OCI-LY3 (cell line): ENCODE data around the gene PALMD.

Source experiments
- H2AFZ ChIP-seq: fragments of 200-600, 300-600 bp; shearing (Covaris generic); 2 replicates; pipeline ENCODE4 v1.6.0; 2014; ENCODE audit warnings: antibody characterized with exemption, low read depth, low read length
- H3K27ac ChIP-seq: fragments of 200-600, 300-600 bp; sonication (generic); 2 replicates; pipeline ENCODE4 v1.5.1; 2014; ENCODE audit warnings: mild to moderate bottlenecking, low read length, moderate library complexity, mixed read lengths
- H3K27me3 ChIP-seq: fragments of 200-600, 300-600 bp; sonication (generic); 2 replicates; pipeline ENCODE4 v1.6.1; 2014; ENCODE audit warnings: low read depth, low read length, mixed read lengths
- H3K36me3 ChIP-seq: fragments of 200-600, 300-600 bp; sonication (generic); replicated peaks from 2 replicates; pipeline ENCODE3; 2014; ENCODE audit warnings: low read depth, low read length, mixed read lengths
- H3K4me1 ChIP-seq: fragments of 300-600, 200-600 bp; sonication (generic); 2 replicates; pipeline ENCODE4 v1.6.1; 2014; ENCODE audit warnings: low read length, mixed read lengths
- H3K4me2 ChIP-seq: fragments of 200-600, 300-600 bp; sonication (generic); 2 replicates; pipeline ENCODE4 v1.6.1; 2014; ENCODE audit warnings: low read length, mixed read lengths
- H3K4me3 ChIP-seq: fragments of 300-600, 200-600 bp; sonication (generic); 2 replicates; pipeline ENCODE4 v1.5.1; 2014; ENCODE audit warnings: antibody characterized with exemption, mild to moderate bottlenecking, low read length, moderate library complexity
- H3K79me2 ChIP-seq: fragments of 300-600, 200-600 bp; shearing (Covaris generic); 2 replicates; pipeline ENCODE4 v1.6.1; 2014; ENCODE audit warnings: mild to moderate bottlenecking, low read length, mixed read lengths
- H3K9ac ChIP-seq: fragments of 300-600, 200-600 bp; shearing (Covaris generic); 2 replicates; pipeline ENCODE4 v1.6.0; 2014; ENCODE audit warnings: mild to moderate bottlenecking, low read length, moderate library complexity
- H3K9me3 ChIP-seq: fragments of 200-600, 300-600 bp; shearing (Covaris generic); 2 replicates; pipeline ENCODE4 v1.6.1; 2014; ENCODE audit warnings: low read length, mixed read lengths; ENCODE audit not compliant: insufficient read depth
- H4K20me1 ChIP-seq: fragments of 200-600, 300-600 bp; sonication (generic); 2 replicates; pipeline ENCODE4 v1.6.1; 2016; ENCODE audit warnings: low read length, mixed read lengths; ENCODE audit not compliant: insufficient read depth
- EZH2phosphoT487 ChIP-seq: fragments of 200-600 bp; shearing (Covaris generic); IDR thresholded peaks from 2 replicates; pipeline ENCODE4 v1.6.1; 2018; ENCODE audit warnings: antibody characterized with exemption, mixed run types, low read depth
- TF ChIP-seq, protein P1 (sequence below): fragments of 200-600, 300-600 bp; sonication (generic); IDR thresholded peaks from 2 replicates; pipeline ENCODE4 v1.5.1; 2014; ENCODE audit warnings: antibody characterized with exemption, low read length, low read depth

The PALMD gene

DNA sequence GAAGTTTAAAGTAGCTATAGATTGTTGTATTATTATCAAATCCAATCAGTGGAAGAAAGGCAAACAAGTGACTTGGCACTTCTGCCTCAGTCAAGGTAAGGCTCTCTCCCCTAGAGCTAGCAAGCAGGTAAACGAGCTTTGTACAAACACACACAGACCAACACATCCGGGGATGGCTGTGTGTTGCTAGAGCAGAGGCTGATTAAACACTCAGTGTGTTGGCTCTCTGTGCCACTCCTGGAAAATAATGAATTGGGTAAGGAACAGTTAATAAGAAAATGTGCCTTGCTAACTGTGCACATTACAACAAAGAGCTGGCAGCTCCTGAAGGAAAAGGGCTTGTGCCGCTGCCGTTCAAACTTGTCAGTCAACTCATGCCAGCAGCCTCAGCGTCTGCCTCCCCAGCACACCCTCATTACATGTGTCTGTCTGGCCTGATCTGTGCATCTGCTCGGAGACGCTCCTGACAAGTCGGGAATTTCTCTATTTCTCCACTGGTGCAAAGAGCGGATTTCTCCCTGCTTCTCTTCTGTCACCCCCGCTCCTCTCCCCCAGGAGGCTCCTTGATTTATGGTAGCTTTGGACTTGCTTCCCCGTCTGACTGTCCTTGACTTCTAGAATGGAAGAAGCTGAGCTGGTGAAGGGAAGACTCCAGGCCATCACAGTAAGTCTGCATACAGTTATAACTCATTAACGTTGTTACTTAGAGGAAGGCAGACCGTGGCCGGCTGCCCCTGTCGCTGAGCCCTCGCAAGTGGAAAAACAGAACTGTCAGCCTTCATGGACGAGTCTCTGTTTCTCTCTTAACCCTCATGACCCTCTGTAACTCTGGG, at the start of gene PALMD:
Gene PALMD (plus strand): TSS at position 415 of the 833 bp plus-strand sequence. CDS start 205 bp downstream, at position 620.
- Histone ChIP-seq H3K4me2 (no peak within 1 kb of the TSS), H3K4me3 (no peak within 1 kb of the TSS), H4K20me1 (no peaks in the 10 kb centered on the region)

GRCh38 chr1:99598738-99599411, 47.0 kb upstream of the PALMD start:
- Histone ChIP-seq H3K27ac (no peak overlapping the region), H3K4me1 (no peaks in the 10 kb centered on the region), H2AFZ (no peak overlapping the region), H3K9me3 (no peaks in the 10 kb centered on the region), H3K79me2 (no peaks in the 10 kb centered on the region), H3K27me3 (no peaks in the 10 kb centered on the region), H3K36me3 (no peaks in the 10 kb centered on the region), H3K9ac (no peak overlapping the region), H3K4me3 (no peak overlapping the region), H3K4me2 (no peak overlapping the region), H4K20me1 (no peaks in the 10 kb centered on the region)
- no peak for TF ChIP-seq EZH2phosphoT487
- TF ChIP-seq, protein P1, sequence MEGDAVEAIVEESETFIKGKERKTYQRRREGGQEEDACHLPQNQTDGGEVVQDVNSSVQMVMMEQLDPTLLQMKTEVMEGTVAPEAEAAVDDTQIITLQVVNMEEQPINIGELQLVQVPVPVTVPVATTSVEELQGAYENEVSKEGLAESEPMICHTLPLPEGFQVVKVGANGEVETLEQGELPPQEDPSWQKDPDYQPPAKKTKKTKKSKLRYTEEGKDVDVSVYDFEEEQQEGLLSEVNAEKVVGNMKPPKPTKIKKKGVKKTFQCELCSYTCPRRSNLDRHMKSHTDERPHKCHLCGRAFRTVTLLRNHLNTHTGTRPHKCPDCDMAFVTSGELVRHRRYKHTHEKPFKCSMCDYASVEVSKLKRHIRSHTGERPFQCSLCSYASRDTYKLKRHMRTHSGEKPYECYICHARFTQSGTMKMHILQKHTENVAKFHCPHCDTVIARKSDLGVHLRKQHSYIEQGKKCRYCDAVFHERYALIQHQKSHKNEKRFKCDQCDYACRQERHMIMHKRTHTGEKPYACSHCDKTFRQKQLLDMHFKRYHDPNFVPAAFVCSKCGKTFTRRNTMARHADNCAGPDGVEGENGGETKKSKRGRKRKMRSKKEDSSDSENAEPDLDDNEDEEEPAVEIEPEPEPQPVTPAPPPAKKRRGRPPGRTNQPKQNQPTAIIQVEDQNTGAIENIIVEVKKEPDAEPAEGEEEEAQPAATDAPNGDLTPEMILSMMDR = no peak

More for the DNA sequence above, at the start of gene PALMD:
- Histone ChIP-seq H3K79me2 (no peaks in the 10 kb centered on the region), H3K4me1 (no peaks in the 10 kb centered on the region), H3K9me3 (no peaks in the 10 kb centered on the region), H3K9ac (no peak within 1 kb of the TSS), H3K36me3 (no peaks in the 10 kb centered on the region), H2AFZ (no peak within 1 kb of the TSS), H3K27me3 (no peaks in the 10 kb centered on the region), H3K27ac (no peak within 1 kb of the TSS)
- no peak for TF ChIP-seq EZH2phosphoT487
- TF ChIP-seq, protein P1 = no peak

DNA sequence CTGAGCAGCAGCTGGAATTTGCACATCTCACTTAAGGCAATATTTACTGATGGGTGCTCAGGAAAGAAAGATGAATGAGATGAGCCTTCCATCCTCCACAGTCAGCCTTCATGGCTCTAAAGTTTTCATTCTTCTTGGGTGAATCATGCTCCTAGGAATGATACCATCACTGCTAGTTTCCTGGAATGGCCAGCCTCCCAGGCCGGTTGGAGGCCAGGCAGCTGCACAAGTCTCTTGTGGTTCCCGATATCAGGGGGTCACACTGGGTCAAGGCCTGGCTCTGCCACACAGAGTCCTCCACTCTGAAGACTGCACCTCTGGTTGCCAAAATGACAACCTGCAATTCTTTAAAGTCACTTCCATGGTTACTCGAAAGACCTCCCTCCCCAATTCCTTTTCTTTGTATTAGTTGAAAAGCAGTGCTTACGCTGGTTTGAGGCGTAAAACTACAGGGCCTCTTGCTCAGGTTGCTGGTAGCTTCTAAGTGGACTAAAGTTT, 46.2 kb upstream of the PALMD start:
- Histone ChIP-seq H2AFZ (no peak overlapping the region), H3K4me3 (no peak overlapping the region), H4K20me1 (no peaks in the 10 kb centered on the region), H3K4me1 (no peaks in the 10 kb centered on the region), H3K36me3 (no peaks in the 10 kb centered on the region), H3K9me3 (no peaks in the 10 kb centered on the region), H3K27ac (no peak overlapping the region), H3K27me3 (no peaks in the 10 kb centered on the region), H3K4me2 (no peak overlapping the region), H3K9ac (no peak overlapping the region), H3K79me2 (no peaks in the 10 kb centered on the region)
- TF ChIP-seq EZH2phosphoT487 = no peak
- TF ChIP-seq, protein P1 = no peak

DNA sequence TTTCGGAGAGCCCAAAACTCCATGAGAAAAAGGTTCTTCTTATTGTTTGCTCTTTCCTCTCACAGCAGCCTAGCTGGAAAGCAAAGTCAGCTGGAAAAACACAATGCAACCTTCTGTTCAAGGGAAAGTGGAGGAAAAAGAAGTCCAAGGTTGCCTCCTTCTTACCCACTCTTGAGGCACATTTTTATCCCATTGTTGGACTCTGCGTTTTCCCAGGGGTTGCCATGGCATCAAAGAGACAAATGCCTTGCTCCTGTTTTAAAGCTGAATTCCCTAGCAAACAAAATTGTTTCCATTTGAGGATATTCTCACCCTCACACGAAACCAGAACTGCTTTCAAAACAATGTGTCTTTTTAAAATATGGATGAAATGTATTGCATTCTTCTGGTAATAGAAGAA, 45.1 kb upstream of the PALMD start:
- Histone ChIP-seq H3K27ac (no peak overlapping the region), H3K4me3 (no peak overlapping the region), H3K36me3 (no peaks in the 10 kb centered on the region), H3K4me2 (no peak overlapping the region), H3K79me2 (no peaks in the 10 kb centered on the region), H4K20me1 (no peaks in the 10 kb centered on the region), H3K27me3 (no peaks in the 10 kb centered on the region), H2AFZ (no peak overlapping the region), H3K4me1 (no peaks in the 10 kb centered on the region), H3K9ac (no peak overlapping the region), H3K9me3 (no peaks in the 10 kb centered on the region)
- TF ChIP-seq, protein P1 = no peak
- TF ChIP-seq EZH2phosphoT487 = no peak
